ENCODE results near the gene PLXNC1.

GRCh38 chr12:94231709-94232108, 83.3 kb downstream of the PLXNC1 start:
- TF ChIP-seq, protein P1, sequence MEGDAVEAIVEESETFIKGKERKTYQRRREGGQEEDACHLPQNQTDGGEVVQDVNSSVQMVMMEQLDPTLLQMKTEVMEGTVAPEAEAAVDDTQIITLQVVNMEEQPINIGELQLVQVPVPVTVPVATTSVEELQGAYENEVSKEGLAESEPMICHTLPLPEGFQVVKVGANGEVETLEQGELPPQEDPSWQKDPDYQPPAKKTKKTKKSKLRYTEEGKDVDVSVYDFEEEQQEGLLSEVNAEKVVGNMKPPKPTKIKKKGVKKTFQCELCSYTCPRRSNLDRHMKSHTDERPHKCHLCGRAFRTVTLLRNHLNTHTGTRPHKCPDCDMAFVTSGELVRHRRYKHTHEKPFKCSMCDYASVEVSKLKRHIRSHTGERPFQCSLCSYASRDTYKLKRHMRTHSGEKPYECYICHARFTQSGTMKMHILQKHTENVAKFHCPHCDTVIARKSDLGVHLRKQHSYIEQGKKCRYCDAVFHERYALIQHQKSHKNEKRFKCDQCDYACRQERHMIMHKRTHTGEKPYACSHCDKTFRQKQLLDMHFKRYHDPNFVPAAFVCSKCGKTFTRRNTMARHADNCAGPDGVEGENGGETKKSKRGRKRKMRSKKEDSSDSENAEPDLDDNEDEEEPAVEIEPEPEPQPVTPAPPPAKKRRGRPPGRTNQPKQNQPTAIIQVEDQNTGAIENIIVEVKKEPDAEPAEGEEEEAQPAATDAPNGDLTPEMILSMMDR (conservative IDR thresholded peaks at IDR 0.05 in 1 of 2, IDR thresholded peaks at IDR 0.05 in 1 of 2; ENCODE audit: low read depth in 1 of 2, low read length in 2 of 2): no peak
- TF ChIP-seq EZH2 (IDR thresholded peaks at IDR 0.05; ENCODE audit: low read length, missing control alignments): no peak

Data from fibroblast of lung (primary cell).